Uterus (tissue), 4 donors: ENCODE results near the gene RSBN1L. TPM values are rescaled to one million over a fixed set of nuclear protein-coding genes. Genes with fewer than 3 reads are reported as not detected.

Experiments used
- DNase-seq, 2 donors: peaks; one replicate each; pipeline ENCODE4 v3.0.0-alpha.2; 2019 to 2020
- H3K27ac ChIP-seq, 2 donors: fragments of 200-600 bp; sonication (generic); 1 replicate in 1 of 2; 2 replicates in 1 of 2; pipeline ENCODE4 v1.5.1; 2016 to 2018
- H3K27me3 ChIP-seq, 2 donors: fragments of 200-600 bp; sonication (generic); one replicate each; pipeline ENCODE4 v1.5.1; 2018 to 2019; ENCODE audit warnings: control low read depth in 1 of 2
- H3K36me3 ChIP-seq, 2 donors: fragments of 200-600 bp; sonication (generic); one replicate each; pipeline ENCODE4 v1.5.1; 2019; ENCODE audit warnings: control low read depth in 1 of 2
- H3K4me1 ChIP-seq, 2 donors: fragments of 200-600 bp; sonication (generic); one replicate each; pipeline ENCODE4 v1.5.1; 2018 to 2019; ENCODE audit warnings: control low read depth in 1 of 2
- H3K4me3 ChIP-seq, 2 donors: fragments of 200-600 bp; sonication (generic); 1 replicate in 1 of 2; 2 replicates in 1 of 2; pipeline ENCODE4 v1.5.1; 2018 to 2019; ENCODE audit warnings: mild to moderate bottlenecking in 1 of 2
- H3K9me3 ChIP-seq, 2 donors: fragments of 200-600 bp; sonication (generic); one replicate each; pipeline ENCODE4 v1.5.1; 2019; ENCODE audit warnings: control low read depth in 1 of 2
- POLR2A ChIP-seq, 2 donors: fragments of 450-650 bp; IDR thresholded peaks; one replicate each; pipeline ENCODE4 v1.6.1; 2016; ENCODE audit warnings: antibody characterized with exemption in 2 of 2, mild to moderate bottlenecking in 1 of 2, moderate library complexity in 1 of 2
- intact Hi-C: fragments of 100-400 bp; cut with DNase I; formaldehyde crosslinking; loops from one replicate; pipeline ENCODE4 v1.15.1; 2023; ENCODE audit warnings: low total_unique reads
- total RNA-seq, 4 donors: library from RNA; depleted of rRNA in 3 of 4; stranded (reverse); fragments of >200 nt in 3 of 4; gene quantifications; one replicate each; pipeline versions ENCODE4 v1.1.0 to v1.2.4, GENCODE V29; 2014 to 2023
- TF ChIP-seq, protein P1 (sequence below), 4 experiments: fragments of 200-600 bp in 2 of 4; fragments of 450-650 bp in 2 of 4; sonication (generic) in 2 of 4; IDR thresholded peaks; one replicate each; pipeline ENCODE4 v1.5.1; 2016 to 2019; ENCODE audit warnings: antibody characterized with exemption in 4 of 4, mild to moderate bottlenecking in 2 of 4, moderate library complexity in 1 of 4
- donor health status: DM: yes; HTN: yes; CAD: no.

RSBN1L gene
- total RNA-seq, 4 donors from 2014 or later: 25.1 to 55.7 (median 42.5) TPM

DNA sequence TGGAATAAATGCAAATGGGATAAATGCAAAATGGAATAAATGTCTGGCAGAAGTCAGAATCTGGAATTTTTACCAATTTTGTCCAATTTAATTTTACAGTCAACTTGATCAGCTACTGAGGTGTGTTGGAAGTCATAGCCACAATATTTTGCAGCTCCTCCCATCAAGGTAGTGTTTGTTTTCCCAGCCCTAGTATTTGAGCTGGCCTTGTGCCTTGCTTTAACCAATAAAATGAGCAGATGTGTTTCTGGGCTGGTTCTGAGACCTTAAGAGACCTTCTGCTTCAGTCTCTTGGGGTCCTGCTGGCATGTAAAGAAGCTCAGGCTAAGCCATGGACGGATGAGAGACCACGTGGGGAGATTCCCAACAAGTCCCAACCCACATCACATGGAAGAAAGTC, 42.7 kb upstream of the RSBN1L start:
- no peaks in the 10 kb centered on the region for H3K9me3 ChIP-seq
- H3K4me1 ChIP-seq: no peaks in the 10 kb centered on the region
- TF ChIP-seq POLR2A (IDR thresholded peaks at IDR 0.05): no peak
- TF ChIP-seq, protein P1, sequence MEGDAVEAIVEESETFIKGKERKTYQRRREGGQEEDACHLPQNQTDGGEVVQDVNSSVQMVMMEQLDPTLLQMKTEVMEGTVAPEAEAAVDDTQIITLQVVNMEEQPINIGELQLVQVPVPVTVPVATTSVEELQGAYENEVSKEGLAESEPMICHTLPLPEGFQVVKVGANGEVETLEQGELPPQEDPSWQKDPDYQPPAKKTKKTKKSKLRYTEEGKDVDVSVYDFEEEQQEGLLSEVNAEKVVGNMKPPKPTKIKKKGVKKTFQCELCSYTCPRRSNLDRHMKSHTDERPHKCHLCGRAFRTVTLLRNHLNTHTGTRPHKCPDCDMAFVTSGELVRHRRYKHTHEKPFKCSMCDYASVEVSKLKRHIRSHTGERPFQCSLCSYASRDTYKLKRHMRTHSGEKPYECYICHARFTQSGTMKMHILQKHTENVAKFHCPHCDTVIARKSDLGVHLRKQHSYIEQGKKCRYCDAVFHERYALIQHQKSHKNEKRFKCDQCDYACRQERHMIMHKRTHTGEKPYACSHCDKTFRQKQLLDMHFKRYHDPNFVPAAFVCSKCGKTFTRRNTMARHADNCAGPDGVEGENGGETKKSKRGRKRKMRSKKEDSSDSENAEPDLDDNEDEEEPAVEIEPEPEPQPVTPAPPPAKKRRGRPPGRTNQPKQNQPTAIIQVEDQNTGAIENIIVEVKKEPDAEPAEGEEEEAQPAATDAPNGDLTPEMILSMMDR (IDR thresholded peaks at IDR 0.05): no peak
- no peaks in the 10 kb centered on the region for H3K36me3 ChIP-seq
- no peak overlapping the region for H3K27ac ChIP-seq
- intact Hi-C loops: loop anchor here (5.0 kb wide), 1 partner anchor 104 kb away; no protein-coding TSS in a partner anchor
- no peak for DNase-seq
- no peaks in the 10 kb centered on the region for H3K27me3 ChIP-seq
- H3K4me3 ChIP-seq: no peak overlapping the region

DNA sequence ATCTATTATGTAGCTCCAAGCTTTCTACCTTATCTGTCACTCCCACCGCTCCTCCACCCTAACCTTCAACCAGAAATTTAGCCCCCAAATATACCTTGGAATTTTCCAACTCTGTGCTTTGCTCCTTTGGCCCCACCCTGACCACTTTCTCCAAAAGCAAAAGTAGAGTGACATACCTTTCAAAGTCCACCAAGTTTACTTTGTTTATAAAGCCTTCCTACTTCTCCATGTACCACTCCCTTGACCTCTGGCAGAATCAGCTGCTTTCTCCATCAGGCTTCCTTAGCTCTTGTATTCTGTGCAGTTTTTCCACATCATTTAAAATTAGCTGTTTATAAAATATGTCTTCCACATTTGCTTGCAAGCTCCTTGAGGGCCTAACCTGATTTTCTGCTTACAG, 40.9 kb upstream of the RSBN1L start:
- DNase-seq: no peak
- Histone ChIP-seq H3K4me3 (no peak overlapping the region), H3K27ac (no peak overlapping the region), H3K27me3 (no peaks in the 10 kb centered on the region), H3K9me3 (no peaks in the 10 kb centered on the region), H3K36me3 (no peaks in the 10 kb centered on the region), H3K4me1 (no peaks in the 10 kb centered on the region)
- TF ChIP-seq, protein P1 (IDR thresholded peaks at IDR 0.05): no peak
- no peak for TF ChIP-seq POLR2A (IDR thresholded peaks at IDR 0.05)
- intact Hi-C loops: no loop called here

DNA sequence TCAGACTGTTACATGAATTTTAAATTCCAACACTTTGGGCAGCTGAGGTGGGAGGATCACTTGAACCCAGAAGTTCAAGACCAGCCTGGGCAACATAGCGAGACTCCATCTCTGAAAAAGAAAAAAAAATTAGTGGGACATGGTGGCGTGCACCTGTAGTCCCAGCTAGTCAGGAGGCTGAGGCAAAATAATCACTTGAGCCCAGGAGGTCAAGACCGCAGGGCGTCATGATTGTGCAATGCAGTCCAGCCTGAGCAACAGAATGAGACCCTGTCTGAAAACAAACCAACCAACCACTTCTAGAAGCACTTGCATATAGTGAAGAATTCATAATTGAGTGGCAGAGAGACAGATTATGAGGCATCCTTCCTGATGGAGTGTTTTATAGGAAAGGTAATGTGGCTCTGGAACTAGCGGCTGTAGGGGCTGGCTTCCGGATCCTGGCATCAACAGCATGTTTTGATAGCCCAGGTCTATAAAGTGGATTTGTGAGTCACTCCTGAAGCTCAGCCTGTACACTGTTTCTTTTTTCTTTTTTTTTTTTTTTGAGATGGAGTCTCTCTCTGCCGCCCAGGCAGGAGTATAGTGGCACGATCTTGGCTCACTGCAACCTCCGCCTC, 40.3 kb upstream of the RSBN1L start:
- TF ChIP-seq, protein P1 (IDR thresholded peaks at IDR 0.05): no peak
- no peak for TF ChIP-seq POLR2A (IDR thresholded peaks at IDR 0.05)
- H3K36me3 ChIP-seq: no peaks in the 10 kb centered on the region
- H3K27ac ChIP-seq: no peak overlapping the region

DNA sequence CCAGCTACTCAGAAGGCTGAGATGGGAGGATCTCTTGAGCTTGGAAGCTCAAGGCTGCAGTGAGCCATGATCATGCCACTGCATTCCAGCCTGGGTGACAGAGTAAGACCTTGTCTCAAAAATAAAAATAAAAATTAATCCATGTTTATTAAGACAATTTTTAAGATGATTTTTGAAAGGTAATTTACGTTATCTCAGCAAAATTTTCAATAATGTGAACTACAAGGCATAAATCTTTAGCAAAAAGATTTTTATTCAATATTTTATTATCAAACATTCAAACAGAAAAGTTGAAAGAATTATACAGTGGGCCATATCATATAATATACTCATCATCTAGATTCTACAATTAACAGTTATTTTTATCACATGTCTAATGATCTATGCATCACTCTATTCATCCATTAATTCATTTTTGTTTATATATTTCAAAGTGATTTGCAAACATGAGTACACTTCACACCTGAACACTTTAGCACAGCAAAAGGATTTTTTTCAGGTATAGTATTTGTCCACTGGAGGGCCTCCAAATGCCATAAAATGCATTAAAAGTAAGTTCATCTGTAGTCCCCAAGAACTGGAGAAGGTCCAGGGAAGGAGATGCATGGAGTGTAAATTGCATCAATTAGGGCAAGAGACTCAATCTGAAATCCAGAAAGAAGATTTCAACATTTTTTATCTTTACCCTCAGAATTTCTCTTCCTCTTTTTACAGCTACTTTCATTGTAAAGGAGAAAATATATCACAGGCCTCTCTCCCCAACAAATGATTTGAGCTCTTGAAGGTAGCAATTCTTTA, 38.6 kb upstream of the RSBN1L start:
- TF ChIP-seq, protein P1 (IDR thresholded peaks at IDR 0.05): peak in 2 of 4 experiments; percentile 24 to 43
- TF ChIP-seq POLR2A (IDR thresholded peaks at IDR 0.05): no peak
- Histone ChIP-seq H3K9me3 (no peaks in the 10 kb centered on the region), H3K4me3 (no peak overlapping the region), H3K27me3 (no peaks in the 10 kb centered on the region), H3K27ac (no peak overlapping the region), H3K36me3 (no peaks in the 10 kb centered on the region), H3K4me1 (no peaks in the 10 kb centered on the region)
- intact Hi-C loops: no loop called here
- DNase-seq: no peak

More for the DNA sequence above, 40.3 kb upstream of the RSBN1L start:
- H3K9me3 ChIP-seq: no peaks in the 10 kb centered on the region
- intact Hi-C loops: no loop called here
- no peaks in the 10 kb centered on the region for H3K4me1 ChIP-seq
- no peak for DNase-seq
- H3K4me3 ChIP-seq: no peak overlapping the region
- no peaks in the 10 kb centered on the region for H3K27me3 ChIP-seq

DNA sequence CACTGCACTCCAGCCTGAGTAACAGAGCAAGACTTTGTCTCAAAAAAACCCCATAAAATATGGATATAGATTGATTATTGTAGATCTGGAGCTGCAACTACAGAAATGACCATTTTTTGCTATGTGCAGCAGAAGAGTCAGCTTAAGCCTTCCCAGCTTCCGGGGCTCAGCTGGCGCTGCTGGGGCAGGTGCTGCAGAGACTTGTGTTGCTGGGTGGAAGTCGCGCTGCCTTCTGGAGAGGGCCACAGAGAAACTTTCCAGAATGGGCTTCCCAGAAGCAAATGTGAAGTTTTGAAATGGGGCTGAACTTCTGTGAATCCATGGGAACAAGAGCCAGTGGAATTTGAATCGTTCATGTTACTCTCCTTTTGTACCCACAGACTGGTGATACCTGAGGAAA, 37.3 kb upstream of the RSBN1L start:
- intact Hi-C loops: no loop called here
- no peaks in the 10 kb centered on the region for H3K27me3 ChIP-seq

More for the DNA sequence above, 37.3 kb upstream of the RSBN1L start:
- no peak overlapping the region for H3K27ac ChIP-seq
- H3K4me3 ChIP-seq: no peak overlapping the region
- no peak for DNase-seq
- H3K4me1 ChIP-seq: no peaks in the 10 kb centered on the region
- TF ChIP-seq, protein P1 (IDR thresholded peaks at IDR 0.05): no peak
- TF ChIP-seq POLR2A (IDR thresholded peaks at IDR 0.05): no peak
- H3K9me3 ChIP-seq: no peaks in the 10 kb centered on the region
- no peaks in the 10 kb centered on the region for H3K36me3 ChIP-seq
